Head of caudate nucleus (tissue), 42 donors: ENCODE data around the gene CWC15.
A peak's percentile ranks its signal among the peaks of the same experiment; 100 is the strongest.
"Not testable (repeated sequence)": the region's sequence is repeated elsewhere in the genome, so short reads cannot be mapped to it uniquely, and the experiment has no call there.

Source experiments
- DNase-seq, 42 donors: peaks; one replicate each; pipeline versions ENCODE4 v3.0.0 to v3.0.0-alpha.2; 2020 to 2021; ENCODE audit warnings: mixed read lengths in 7 of 42
- intact Hi-C: fragments of 100-400 bp; cut with DNase I; formaldehyde crosslinking; loops from one replicate; pipeline ENCODE4 v1.15.0; 2022

CWC15 gene

GRCh38 chr11:94924612-94925011 lies 48.7 kb downstream of the CWC15 start:
- no peak for DNase-seq
- intact Hi-C loops: no loop called here

- DNase-seq: peak in 2 of 42 donors; percentile 18 to 20
These were observed 49.2 kb downstream of the CWC15 start for GRCh38 chr11:94924171-94924572.

GRCh38 chr11:94923004-94923334 lies 50.4 kb downstream of the CWC15 start:
- DNase-seq: no peak
- intact Hi-C loops: no loop called here

More at GRCh38 chr11:94924171-94924572, 49.2 kb downstream of the CWC15 start:
- intact Hi-C loops: no loop called here

- intact Hi-C loops: no loop called here
- peak in 20 of 42 donors; percentile 9 to 59 (median 30) for DNase-seq
These were observed 50.9 kb downstream of the CWC15 start for GRCh38 chr11:94922321-94923003.

- intact Hi-C loops: no loop called here
- no peak for DNase-seq
These were observed 53.0 kb downstream of the CWC15 start for GRCh38 chr11:94920311-94920710.

GRCh38 chr11:94913718-94914394 lies 59.5 kb downstream of the CWC15 start:
- DNase-seq, intact Hi-C loops: not testable (repeated sequence)

GRCh38 chr11:94912806-94913205 lies 60.5 kb downstream of the CWC15 start:
- no peak for DNase-seq
- intact Hi-C loops: no loop called here
